ENCODE measurements around the gene CD9.

GRCh38 chr12:6187948-6188793 lies 12.0 kb upstream of the CD9 start:
- no peak for TF ChIP-seq CTCF (conservative IDR thresholded peaks at IDR 0.05 in 1 of 2, IDR thresholded peaks at IDR 0.05 in 1 of 2; ENCODE audit: low read depth in 1 of 2, low read length in 2 of 2)
- no peak for TF ChIP-seq EZH2 (IDR thresholded peaks at IDR 0.05; ENCODE audit: low read length, missing control alignments)

Data from fibroblast of lung (primary cell).